Brain microvascular endothelial cell (primary cell): ENCODE data around the gene NGB.

Experiments
- DNase-seq: peaks from one replicate; pipeline ENCODE4 v3.0.0-alpha.2; 2020
- H3K27ac ChIP-seq: fragments of 250-450 bp; sonication (Bioruptor Pico); 2 replicates; pipeline ENCODE4 v1.5.1; 2020; ENCODE audit warnings: mild to moderate bottlenecking, moderate library complexity
- H3K27me3 ChIP-seq: fragments of 250-450 bp; sonication (Bioruptor Pico); replicated peaks from 2 replicates; pipeline ENCODE4 v1.5.1; 2020; ENCODE audit warnings: mild to moderate bottlenecking
- H3K36me3 ChIP-seq: fragments of 250-450 bp; sonication (Bioruptor Pico); replicated peaks from 2 replicates; pipeline ENCODE4 v1.5.1; 2020; ENCODE audit warnings: mild to moderate bottlenecking
- H3K4me3 ChIP-seq: 2 replicates; pipeline ENCODE4 v1.5.1; 2011; ENCODE audit warnings: low read depth, mild to moderate bottlenecking, control low read depth, low read length, moderate library complexity
- CTCF ChIP-seq: IDR thresholded peaks from 2 replicates; pipeline ENCODE4 v1.5.1; 2011; ENCODE audit warnings: low read depth, mild to moderate bottlenecking, moderate library complexity, low read length, control low read depth, inconsistent platforms; ENCODE audit errors: missing control alignments
- in situ Hi-C: cut with HindIII; loops from 2 replicates; pipeline ENCODE4 v1.10.0; 2017; ENCODE audit warnings: low sequenced_read_pairs, low pct_ligation_motif_present

The NGB gene

DNA sequence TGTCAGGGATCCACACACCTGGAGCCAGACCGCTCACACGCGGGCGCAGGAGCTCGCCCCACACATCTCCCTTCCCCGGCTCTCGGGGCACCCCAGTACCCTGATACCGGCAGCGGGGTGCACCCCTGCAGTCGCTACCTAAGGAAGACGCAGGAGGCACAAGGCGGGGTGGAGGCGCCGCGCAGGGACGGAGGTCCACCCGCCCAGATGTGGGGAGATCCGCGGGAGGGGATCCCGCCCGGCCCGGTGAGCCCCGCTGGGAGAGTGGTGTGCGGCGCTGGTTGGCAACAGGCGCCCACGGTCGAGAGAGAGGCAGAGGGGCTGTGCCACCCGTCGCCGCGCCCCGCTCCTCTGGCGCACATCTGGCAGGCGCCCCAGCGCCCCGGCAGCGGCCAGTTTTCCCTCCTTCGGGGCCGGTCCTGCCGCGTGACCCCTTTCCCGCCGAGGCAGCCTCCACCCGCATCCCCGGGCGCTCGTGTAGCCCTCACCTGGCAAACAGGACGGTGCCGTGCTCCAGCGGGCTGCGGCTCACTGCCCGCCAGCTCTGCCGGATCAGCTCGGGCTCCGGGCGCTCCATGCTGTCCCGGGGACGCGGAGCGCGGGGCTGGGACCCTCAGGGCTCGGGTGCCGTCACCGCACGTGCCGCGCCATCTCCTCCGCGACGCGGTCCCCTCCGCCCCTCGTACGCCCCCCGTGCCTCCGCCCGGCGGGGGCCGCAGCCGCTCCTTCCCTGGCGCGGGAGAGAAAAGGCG lies 469 bp downstream of the NGB start:
- peaks cover 34% of the 10 kb centered on the region for H3K27me3 ChIP-seq
- H3K4me3 ChIP-seq = no peak overlapping the region
- no peak overlapping the region for H3K27ac ChIP-seq
- in situ Hi-C loops = no loop called here
- no peaks in the 10 kb centered on the region for H3K36me3 ChIP-seq
- TF ChIP-seq CTCF = no peak
- no peak for DNase-seq

DNA sequence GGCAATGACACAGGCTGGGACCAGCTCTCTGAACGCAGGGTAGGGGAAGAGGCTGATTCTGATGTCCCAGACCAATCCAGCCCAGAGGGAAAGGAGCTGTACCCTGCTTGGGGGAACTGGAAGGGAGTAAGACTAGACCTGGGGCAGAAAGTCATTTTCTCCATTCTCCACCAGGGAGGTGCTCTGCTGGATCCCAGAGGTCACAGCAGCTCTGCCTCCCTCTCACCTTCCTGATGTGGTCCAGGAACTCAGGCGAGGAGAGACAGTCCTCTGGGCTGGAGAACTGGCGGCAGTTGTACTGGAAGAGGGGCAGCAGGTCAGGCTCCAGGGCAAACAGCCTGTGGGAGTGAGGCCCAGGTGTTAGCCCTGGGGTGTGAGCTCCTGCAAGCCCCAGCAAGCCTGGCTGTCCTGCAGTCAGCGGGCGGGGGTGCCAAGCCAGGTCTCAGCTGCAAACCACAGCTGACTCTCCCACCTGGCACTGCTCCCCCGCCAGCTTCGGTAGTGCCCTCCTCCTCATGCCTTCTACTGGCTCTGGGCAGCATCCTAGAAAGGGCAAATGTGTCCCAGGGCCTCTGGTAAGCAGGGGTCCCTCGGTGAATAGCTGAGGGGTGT lies 1.9 kb downstream of the NGB start:
- in situ Hi-C loops = no loop called here

DNA sequence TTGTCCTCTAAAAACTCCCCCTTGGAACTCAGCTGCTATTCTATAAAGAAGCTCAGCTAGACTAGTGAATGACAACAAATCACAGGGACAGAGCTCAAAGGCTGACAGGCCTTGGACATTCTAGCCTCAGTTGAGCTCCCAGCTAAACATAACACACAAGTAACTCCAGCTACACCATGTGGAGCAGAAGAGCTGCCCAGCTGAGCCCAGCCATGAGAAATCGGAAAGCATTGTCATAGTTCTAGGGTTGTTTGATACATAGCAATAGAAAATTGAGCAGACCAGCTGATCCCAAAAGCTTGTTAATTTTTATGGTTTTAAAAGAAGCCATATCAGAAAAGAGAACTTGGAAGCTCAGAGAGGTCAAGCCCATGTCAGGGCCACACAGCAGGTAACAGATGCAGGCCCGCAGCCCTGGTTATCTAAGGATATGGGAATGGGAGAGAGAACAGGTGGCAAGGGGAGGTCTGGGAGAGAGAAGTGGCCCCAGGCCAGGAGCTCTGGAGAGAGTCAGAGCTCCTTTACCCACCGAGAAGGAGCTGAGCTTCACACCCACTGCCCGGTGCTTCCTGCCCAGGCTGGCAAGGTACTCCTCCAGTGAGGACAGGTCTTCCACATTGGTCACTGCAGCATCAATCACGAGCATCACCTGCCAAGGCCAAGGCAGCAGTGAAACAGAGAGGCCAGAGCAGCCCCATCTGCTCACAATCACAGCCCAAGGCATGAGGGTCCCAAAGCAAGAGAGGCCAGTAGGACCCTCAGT lies 2.9 kb downstream of the NGB start:
- Histone ChIP-seq H3K27me3 (peaks cover 34% of the 10 kb centered on the region), H3K27ac (no peak overlapping the region), H3K36me3 (no peaks in the 10 kb centered on the region), H3K4me3 (no peak overlapping the region)
- no peak for DNase-seq
- in situ Hi-C loops = no loop called here
- no peak for TF ChIP-seq CTCF

More for the DNA sequence above, 1.9 kb downstream of the NGB start:
- DNase-seq = no peak
- Histone ChIP-seq H3K4me3 (no peak overlapping the region), H3K27me3 (peaks cover 34% of the 10 kb centered on the region), H3K36me3 (no peaks in the 10 kb centered on the region), H3K27ac (no peak overlapping the region)
- no peak for TF ChIP-seq CTCF

DNA sequence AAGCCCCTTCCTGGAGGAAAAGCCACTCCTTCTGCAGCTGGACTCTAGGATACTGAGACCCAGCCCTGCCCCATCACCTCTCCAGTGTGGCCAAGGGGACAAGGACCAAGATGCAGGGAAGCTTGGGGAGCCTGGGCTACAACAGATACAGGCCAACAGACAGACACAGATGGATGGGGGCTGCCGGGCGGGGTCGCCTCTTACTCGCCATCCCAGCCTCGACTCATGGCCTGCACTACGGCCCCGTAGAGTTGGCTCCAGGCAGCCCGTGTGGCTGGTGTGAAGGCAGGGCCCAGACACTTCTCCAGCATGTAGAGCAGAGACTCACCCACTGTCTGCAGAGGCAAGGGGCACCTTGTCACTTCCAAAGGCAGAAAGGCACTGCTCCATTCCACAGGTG lies 4.7 kb downstream of the NGB start:
- no peak overlapping the region for H3K4me3 ChIP-seq
- H3K36me3 ChIP-seq = no peaks in the 10 kb centered on the region
- no peak overlapping the region for H3K27ac ChIP-seq
- no peak for TF ChIP-seq CTCF
- no peak for DNase-seq
- in situ Hi-C loops = no loop called here
- H3K27me3 ChIP-seq = peaks cover 31% of the 10 kb centered on the region

DNA sequence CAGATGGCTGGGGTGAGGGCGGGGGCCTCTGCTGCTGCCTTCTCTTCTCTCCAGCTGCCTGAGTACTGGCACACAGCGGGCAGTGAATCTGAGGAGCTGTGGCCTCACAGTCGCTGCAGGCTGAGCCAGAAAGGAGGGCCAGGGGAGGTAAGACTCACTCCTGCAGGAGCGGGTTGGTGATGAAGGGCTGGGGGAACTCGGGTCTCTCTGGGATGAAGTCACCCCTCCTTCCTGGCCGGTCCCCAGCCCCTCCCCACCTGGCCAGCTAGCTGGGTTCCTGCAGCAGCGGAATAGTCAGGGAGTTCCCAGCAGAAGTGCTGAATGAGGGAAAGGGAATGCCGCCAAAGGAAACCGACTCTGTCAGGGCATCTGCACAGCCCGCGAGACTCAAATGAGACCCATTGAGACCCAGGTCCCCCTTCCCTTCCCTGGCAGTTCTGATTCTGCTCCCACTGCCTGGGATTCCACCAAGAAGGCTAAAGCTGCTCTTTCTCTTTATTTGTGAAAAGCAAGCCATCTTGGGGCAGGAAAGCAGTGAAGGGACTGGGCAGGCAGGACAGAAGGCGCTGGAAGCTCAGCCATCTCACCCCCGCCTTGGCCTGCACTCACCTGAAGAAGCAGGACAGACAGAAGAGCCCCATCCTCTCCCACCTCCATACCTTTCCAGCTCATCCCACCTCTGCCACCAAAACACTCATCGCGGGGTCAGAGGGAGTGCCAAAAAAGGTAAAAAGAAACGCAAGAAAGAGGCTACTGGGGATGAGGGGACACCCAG lies 5.3 kb downstream of the NGB start:
- Histone ChIP-seq H3K4me3 (no peak overlapping the region), H3K27ac (no peak overlapping the region), H3K27me3 (peaks cover 25% of the 10 kb centered on the region), H3K36me3 (no peaks in the 10 kb centered on the region)
- TF ChIP-seq CTCF = no peak
- DNase-seq = no peak
- in situ Hi-C loops = no loop called here
